GM20431 (cell line): ENCODE measurements around the gene GALNT12.

Source experiments
- in situ Hi-C: fragments of 300-500 bp; cut with MseI, MboI; formaldehyde crosslinking; loops from one replicate; pipeline ENCODE4 v1.15.0; 2020; ENCODE audit warnings: low sequenced_read_pairs; ENCODE audit not compliant: unreplicated experiment

GALNT12 gene

DNA sequence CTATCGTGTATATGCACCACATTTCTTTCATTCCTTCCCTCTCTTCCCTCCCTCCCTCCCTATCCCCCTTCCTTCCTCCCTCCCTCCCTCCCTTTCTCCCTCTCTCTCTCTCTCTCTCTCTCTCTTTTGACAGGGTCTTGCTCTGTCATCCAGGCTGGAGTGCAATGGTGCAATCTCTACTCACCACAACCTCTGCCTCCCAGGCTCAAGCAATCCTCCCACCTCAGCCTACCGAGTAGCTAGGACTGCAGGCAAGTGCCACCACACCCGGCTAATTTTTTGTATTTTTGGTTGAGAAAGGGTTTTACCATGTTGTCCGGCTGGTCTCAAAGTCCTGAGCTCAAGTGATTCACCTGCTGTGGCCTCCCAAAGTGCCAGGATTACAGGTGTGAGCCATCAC, 10.0 kb upstream of the GALNT12 start:
- in situ Hi-C loops = no loop called here

DNA sequence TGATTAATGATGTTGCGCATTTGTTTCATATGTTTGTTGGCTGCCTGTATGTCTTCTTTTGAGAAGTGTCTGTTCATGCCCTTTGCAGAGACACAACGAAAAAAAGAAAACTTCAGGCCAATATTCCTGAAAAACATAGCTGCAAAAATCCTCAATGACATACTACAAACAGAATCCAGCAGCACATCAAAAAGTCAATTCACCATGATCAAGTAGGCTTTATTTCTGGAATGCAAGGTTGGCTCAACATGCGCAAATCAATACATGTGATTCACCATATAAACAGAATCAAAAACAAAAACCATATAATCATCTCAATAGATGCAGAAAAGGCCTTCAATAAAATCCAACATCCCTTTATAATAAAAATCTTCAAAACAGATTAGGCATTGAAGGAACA, 9.2 kb upstream of the GALNT12 start:
- in situ Hi-C loops = no loop called here

DNA sequence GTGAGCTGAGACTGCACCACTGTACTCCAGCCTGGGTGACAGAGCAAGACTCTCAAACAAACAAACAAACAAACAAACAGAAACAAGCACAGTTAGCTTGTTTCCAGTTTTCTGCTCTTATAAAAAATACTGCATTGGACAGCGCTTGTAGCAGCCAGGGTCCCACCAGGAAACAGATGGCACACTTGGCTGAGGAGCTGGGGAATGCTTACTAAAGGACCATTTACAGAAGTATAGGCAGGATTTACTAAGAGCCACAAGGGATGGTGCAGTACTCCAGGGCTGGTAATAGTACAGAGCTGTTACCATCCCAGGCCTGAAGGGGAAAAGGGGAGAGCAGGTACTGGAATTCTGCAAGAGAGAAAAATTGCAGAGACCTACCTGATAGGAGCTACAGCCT, 5.9 kb upstream of the GALNT12 start:
- in situ Hi-C loops = no loop called here

DNA sequence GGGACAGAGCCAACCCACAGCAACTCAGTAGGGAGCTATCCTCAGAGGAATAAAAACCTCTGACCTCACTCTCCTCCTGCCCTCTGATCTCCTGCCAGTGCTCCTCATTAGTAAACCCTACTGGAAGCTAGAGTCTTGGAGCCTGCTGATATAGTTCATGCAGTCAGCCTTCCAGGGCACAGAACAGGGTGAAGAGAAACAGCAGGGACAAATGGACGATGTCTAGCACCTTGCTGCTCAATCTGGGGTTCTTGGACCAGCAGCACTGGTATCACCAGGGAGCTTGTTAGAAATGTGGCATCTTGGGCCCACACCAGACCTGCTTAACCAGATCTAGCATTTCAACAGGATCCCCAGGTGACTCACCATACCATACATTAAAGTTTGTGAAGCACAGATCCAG, 5.5 kb upstream of the GALNT12 start:
- in situ Hi-C loops = no loop called here

DNA sequence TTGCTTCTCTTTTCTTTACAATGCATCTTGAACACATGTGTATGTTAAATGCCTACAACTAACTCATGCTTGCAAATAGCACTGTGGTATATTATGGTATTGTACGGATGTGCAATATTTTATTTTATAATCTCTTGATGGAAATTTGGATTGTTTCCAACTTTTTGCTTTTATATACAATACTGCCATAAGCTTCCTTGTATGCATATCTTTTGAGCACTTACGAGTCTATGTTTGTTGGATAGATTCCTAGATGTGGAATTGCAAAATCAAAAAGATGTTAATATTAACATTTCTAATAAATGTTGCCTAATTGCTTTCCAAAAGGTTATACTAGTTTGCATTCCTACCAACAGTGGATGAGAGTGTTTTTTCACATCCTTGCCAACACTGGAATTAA, 3.4 kb upstream of the GALNT12 start:
- in situ Hi-C loops = no loop called here

DNA sequence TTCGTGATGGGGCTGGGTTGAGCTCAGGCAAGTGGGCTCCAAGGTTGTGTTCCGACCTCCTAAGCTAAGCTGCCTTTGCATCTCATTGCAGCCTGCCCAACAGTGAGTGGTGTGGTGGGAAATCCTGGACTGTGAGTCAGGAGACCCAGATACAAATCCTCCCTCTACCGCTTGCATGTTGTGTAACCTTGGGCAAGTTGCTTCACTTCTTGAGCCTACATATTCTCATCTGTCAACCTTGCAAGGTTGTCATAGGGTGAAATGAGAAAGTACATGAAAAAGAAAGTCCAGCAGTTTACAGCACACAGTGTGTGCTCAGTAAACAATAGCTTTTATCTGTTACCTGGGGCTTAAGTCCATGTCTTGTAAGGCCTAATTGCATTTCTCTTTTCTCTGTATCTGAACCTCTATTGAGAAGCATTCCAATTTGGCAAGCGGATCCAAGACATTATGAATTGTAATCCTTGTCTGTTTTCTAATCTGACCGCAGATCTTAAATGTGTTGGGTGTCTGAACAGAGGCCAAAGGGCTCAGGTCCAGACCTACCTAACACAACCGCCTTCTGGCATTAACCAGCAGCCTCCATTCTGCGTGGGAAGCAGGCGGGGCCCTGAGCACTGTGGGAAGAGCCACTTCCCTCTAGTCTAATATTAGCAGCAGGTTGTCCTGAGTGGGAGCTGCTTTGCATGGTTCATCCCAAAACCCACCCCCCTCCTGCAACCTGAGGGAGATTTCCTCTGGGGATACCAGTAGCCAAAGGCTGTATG, 1.8 kb upstream of the GALNT12 start:
- in situ Hi-C loops = no loop called here

DNA sequence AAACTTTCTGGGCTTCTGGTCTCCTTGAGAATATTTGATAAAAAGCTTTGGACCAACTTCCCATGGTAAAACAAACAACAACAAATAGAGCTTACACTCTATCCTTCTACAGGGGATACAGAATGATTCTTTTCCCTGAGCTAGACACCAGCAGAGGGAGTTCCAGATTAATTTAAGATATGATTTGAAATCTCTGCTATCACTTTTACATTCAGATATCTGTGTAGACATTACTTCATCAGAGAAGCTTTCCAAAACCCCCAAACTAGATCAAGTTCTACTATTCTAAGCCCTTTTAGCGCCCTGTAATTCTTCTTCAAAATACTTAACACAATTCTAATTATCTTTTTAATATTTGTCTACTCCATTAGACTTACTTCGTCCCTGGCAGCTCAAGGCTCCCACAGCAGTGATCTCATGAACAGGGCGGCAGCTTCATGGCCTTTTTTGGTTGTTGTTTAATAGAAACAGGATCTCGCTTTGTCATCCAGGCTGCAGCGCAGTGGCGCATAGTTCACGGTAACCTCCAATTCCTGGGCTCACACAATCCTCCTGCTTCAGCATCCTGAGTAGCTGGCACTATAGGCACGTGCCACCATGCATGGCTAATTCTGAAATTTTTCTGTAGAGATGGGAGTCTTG, 955 bp upstream of the GALNT12 start:
- in situ Hi-C loops = no loop called here

DNA sequence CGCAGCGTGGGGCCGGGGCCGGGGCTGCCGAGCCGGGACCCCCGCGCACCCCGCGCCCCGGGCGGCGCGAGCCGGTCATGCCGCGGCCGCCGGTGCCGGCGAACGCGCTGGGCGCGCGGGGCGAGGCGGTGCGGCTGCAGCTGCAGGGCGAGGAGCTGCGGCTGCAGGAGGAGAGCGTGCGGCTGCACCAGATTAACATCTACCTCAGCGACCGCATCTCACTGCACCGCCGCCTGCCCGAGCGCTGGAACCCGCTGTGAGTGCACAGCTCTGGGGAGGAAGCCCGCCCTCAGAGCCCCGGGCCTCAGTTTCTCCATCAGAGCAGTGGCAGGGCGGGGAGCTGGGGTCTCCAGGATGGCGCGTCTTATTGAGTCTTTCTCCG, 335 bp downstream of the GALNT12 start:
- in situ Hi-C loops = no loop called here

DNA sequence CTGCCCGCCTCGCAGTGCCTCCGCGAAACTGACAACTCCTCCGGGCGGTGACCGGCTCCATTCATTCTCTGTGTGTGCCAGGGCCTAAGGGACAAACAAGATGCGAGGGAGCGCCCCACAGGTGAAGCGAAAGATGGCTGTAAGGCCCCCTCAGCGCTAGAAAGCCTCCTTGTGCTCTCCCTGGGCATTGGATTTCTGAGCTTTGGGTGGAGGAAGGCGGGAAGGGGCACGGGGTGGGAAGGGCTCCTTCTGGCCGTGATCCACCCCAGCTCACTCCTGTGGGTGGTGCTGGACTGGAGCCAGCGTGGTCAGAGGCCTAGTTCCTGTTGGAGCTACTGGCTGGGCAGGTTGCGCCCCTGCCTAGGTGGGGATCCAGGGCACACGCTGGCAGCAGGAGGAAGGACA, 943 bp downstream of the GALNT12 start:
- in situ Hi-C loops = no loop called here

DNA sequence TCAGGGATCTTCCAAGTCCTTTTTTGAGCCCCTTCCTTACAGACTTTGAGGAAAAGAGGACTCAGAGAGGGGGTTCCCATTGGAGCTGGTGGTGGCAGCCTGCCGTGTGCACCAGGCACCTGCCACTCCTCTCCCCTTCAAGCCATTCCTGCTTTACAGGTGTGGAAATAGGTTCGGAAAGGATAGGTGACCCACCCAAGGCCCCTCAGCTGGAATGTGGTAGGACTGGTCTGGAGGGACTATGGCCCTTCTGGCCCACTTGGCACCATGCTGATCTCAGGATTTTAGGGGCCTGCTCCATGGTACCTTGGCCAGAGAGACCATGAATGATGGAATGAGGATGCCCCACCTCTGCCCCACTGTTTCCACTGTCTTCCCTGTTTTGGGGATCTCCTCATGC, 1.4 kb downstream of the GALNT12 start:
- in situ Hi-C loops = no loop called here

DNA sequence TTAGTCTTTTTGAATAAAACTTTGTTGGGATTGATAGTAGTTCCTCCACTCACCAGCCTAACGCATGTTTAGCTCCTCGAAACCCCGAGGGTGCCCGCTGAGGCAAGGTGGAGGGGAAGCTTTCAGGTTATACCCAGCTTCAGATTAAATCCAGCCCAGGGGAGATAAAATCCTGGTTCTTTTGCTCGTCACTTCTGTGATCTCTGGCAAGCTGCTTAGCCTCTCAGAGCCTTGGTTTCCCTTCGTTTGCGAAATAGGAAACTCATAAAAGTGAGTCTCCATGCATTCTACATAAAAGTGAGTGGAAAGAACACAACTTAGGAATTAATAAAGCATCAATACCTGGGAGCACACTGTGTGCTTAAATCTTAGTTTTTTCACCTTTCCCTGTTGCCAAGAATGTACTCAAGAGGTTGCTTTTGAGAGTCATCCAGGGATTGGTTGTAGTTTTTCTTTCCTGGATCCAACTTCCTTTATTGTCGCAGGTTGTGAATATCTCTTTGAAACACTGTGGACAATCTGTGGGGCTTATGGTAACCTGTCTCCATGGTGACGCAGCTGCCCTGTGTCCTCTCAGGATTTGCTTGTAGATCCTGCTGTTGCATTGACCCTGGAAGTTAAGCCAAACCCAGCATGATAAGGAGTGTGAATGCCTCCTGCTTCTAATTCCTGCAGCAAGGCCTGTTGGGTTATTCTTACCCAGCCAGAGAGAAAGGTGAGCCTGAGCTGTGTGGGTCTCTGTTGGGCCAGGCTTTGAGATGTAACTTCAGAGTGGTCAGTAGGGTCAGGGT, 2.0 kb downstream of the GALNT12 start:
- in situ Hi-C loops = no loop called here

DNA sequence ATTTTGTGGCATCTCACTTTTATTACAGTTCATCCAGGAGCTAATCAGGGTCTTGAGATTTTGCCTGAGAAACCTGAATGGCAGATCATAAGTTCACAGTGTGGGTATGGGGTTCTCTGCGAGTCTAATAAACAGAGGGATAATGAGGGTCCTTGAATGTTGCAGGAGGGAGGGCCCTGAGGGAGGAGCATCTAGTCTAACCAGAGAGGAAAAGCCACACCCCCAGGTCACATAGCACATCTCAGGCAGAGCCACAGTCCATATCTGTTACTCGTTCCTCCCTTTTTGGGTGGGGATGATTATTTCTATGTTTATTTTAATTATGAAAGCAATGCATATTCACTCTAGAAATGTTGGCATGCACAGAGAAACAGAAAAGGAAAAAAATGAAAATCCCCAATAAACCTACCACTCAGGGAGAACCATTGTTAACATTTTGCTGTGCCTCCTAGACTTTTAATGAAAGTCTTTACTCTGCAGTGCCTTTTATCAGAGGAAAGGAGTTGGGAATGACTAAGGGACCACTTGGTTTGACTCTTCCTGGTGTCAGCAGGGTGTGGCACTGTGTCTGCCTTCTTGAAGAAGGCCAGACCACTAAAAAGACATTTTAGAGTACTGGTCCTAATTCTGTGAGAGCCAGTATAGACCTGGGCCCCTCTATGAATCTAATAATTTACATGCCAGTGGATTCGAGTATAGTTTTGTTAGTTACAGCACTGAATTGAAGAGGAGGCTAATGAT, 2.8 kb downstream of the GALNT12 start:
- in situ Hi-C loops = no loop called here

DNA sequence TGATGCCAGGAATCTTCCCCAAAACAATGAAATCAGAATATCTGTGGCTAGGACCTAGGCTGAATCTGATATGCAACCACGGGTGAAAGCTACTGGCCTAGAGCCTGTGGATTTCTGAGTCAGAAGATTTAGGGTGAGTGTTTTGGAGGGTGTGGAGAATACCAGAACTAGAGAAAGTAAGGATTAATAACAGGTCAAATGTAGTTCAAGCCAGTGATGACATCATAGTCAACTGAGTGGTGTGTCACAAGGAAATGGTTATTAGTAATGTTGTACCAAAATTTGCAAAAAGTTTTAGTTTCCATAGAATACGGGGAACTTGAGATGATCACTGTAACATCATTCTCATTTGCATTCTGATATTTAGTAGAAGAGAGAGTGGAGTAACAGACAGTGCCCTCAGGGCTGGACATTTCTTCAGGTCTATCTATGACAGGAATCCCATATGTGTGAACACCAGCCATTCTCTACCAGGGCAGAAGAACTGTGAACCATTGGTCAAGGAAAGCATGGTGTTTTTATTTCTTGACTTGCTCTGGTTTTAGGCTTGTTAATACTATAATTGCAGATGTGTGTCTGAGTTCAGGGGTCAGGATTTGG, 3.7 kb downstream of the GALNT12 start:
- in situ Hi-C loops = no loop called here

DNA sequence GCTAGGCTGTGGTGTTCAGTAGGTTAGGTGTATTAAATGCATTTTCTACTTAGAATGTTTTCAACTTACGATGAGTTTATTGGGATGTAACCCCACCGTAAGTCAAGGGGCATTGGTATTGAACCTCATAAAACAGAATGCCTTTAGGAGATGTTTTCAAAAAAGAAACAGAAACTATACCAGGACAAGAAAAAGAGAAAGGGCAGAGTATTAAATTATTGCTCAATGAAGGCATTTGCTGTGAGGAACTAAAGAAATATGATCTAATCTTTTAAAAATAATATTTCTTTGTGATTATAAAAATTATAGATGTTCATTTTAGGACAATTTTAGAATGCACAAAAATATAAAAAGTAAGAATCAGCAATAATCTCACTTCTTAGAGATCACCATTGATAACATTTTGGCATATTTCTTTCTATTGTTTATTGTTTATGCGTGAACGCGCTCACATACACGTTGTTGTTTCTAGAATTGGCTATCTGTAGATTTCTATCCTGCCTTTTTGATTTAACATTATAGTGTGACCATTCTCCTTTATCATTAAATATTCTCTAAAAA, 8.0 kb downstream of the GALNT12 start:
- in situ Hi-C loops = no loop called here

DNA sequence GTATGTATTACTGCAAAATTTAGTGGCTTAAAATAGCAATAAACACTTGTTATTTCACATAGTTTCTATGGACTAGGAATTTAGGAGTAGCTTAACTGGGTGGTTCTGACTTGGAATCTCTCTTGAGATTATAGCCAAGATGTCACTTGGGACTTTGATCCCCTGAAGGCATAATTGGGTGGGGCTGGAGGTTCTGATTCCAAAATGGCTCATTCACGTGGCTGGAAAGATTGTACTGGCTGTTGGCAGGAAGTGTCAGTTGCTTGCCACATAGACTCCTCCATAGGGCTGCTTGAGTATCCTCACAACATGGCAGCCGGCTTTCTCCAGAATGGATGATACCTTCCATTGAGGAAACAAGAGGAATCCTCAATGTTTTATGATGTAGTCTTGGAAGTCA, 11.3 kb downstream of the GALNT12 start:
- in situ Hi-C loops = no loop called here

DNA sequence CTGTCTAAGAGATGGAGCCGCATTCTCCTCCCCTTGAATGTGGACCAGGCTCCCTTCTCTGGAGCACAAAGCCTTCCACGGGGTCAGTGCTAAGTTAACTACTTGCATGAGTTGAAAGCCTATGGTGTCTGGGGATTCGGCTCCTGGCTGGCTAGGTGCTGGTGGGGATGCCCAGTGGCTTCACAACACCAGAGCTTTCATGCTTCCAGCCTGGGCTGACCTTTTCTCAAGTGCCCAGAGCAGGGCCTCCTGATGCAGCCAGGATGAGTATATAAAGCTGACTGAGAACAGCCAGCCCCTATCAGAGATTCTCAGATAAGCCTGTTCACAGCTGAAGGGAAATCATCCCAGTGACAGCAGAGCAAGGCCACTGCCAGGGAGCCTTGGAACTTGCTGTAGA, 11.8 kb downstream of the GALNT12 start:
- in situ Hi-C loops = no loop called here

DNA sequence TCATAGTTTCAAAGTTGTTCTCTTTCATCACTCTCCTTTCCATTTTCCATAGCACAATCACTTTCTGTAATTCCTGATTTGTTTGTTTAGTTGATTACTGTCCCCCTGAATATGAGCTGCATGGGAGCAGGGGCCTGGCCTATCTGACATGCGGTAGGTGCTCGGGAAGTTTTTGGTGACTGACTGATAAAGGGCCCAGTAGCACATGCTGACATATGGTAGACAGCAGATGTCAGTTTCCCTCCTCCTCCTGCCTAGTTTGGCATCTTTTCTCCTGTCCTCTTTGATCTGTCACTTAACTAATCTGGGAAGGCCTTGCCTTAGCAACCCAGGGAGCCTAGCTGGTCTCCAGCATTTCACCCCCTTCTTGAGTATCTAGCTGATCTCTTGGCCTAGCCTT, 14.4 kb downstream of the GALNT12 start:
- in situ Hi-C loops = no loop called here

DNA sequence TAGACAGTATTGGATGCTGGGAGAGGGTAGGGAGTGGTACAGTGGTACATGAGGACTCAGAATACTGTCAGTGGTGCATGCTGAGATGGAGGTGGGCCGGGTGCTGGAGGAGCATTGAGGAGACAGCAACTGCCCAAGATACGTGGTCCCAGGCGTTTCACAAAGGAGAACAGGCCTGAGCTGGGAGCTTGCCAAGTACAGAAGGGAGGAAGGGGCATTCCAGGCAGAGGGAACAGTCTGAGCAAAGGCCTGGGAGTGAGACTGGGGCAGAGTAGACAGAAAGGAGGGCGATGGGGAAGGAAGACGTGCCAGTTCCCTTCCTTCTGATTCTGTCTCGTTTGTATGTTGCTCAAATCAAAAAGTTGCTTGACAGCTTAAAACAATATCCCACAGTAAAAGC, 15.2 kb downstream of the GALNT12 start:
- in situ Hi-C loops = no loop called here

DNA sequence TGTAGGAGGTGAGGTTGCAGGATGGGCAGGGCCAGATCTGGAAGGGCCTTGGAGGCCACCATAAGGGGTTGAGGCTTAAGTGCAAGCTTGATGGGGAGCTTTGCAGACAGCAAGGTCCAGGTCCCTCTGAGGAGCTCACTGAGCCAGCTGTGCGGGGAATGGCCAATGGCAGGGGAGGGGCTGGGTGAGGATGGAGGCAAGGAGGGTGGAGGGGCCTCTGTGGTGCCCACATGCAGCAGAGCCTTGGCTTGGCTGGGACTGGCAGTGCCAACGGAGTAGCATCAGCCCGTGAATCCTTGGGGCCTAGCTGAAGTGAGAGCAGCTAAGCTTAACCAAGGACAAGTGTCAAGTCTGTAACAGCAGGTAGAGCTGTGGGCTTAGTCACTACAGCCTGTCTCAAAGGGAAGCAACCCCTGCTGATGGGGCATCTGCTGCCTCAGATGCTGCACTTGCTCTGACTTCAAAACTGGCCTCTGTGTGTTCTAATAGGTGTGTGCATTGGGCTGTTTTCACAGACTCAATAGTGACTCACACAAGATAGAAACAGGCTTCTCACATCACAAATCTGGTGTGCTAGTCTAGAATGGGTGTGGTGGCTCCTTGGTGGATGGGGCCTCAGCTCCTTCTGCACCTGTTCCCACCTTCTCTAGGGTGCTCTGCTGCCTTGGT, 16.3 kb downstream of the GALNT12 start:
- in situ Hi-C loops = no loop called here
